H1 (cell line): ENCODE results near the gene HFM1. TPM values are rescaled to one million over a fixed set of nuclear protein-coding genes. Genes with fewer than 3 reads are reported as not detected.

Experiments used
- BACH1 ChIP-seq: IDR thresholded peaks from 2 replicates; pipeline ENCODE4 v1.6.1; 2012; ENCODE audit warnings: low read length, improper control_type of control experiment
- EP300 ChIP-seq, 2 experiments: IDR thresholded peaks; 1 replicate in 1 of 2; 2 replicates in 1 of 2; pipeline ENCODE4 v1.6.1; 2011 to 2012; ENCODE audit warnings: low read depth in 2 of 2, low read length in 2 of 2, mild to moderate bottlenecking in 2 of 2, borderline replicate concordance in 1 of 2, inconsistent platforms in 1 of 2, moderate library complexity in 1 of 2
- HDAC2 ChIP-seq, 2 experiments: fragments of 300-600 bp in 1 of 2; sonication (generic) in 1 of 2; IDR thresholded peaks; 2 replicates each; pipeline ENCODE4 v1.6.1; 2011 to 2012; ENCODE audit warnings: low read depth in 2 of 2, low read length in 2 of 2, mild to moderate bottlenecking in 2 of 2, moderate library complexity in 2 of 2, borderline replicate concordance in 1 of 2, inconsistent platforms in 1 of 2
- RFX5 ChIP-seq: IDR thresholded peaks from 2 replicates; pipeline ENCODE4 v1.6.1; 2011; ENCODE audit warnings: low read depth, low read length, improper control_type of control experiment, borderline replicate concordance
- SIN3A ChIP-seq, 2 experiments: IDR thresholded peaks in 1 of 2; conservative IDR thresholded peaks in 1 of 2; 2 replicates each; pipeline ENCODE4 v1.6.1; 2011 to 2012; ENCODE audit warnings: low read length in 2 of 2, improper control_type of control experiment in 1 of 2, low read depth in 1 of 2, mild to moderate bottlenecking in 1 of 2
- SUZ12 ChIP-seq: fragments of 200-600 bp; sonication (generic); IDR thresholded peaks from 2 replicates; pipeline ENCODE4 v1.6.1; 2012; ENCODE audit warnings: mild to moderate bottlenecking, inconsistent platforms, low read length, moderate library complexity, mixed read lengths
- YY1 ChIP-seq: IDR thresholded peaks from 2 replicates; pipeline ENCODE4 v1.6.1; 2011; ENCODE audit warnings: low read depth, mild to moderate bottlenecking, low read length
- polyA plus RNA-seq, 7 experiments: library from polyadenylated mRNA; depleted of rRNA in 3 of 7; stranded (reverse) in 5 of 7; unstranded in 2 of 7; fragments of >200 nt in 5 of 7; fragments of 200-250 nt in 2 of 7; gene quantifications; 1 replicate in 5 of 7; 2 replicates in 1 of 7; 4 replicates in 1 of 7; pipeline versions ENCODE4 v1.2.1 to v1.2.3, GENCODE V29; 2011 to 2013; ENCODE audit warnings: missing spikeins in 2 of 7, mixed read lengths in 2 of 7
- total RNA-seq: library from RNA; stranded (reverse); fragmentation: NEBNext Ultra II Directional; extraction: Animal tissue kit (Norgen Biotek cat#: 25700); gene quantifications from 2 replicates; pipeline ENCODE4 v1.2.1, GENCODE V29; 2021
- TF ChIP-seq, protein P1 (sequence below): IDR thresholded peaks from 2 replicates; pipeline ENCODE4 v1.6.1; 2012; ENCODE audit warnings: inconsistent platforms

The HFM1 gene
- total and polyA plus RNA-seq, 2 of the 8 experiments (the other 6 are each of a cell fraction or from before 2014, with no cell fraction given) = 0.23 to 1.2 TPM

DNA sequence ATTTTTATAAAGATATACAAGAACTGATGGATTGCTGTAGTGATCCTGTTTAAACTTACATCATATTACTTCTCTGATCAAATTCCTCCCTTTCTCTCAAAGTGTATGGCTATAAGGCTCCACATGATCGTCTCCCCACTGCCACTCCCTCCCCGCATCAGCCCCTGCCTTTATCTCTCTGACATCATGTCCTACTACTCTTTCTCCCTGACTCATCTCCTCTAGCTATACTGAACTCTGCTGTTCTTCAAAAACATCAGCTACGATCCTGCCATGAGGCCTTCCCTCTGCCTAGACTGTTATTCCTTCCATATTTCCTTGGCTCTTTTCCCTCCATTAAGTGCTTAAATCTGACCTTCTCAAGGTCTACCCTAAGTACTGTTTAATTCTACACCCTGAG is 22.8 kb downstream of the HFM1 start (continued):
- TF ChIP-seq HDAC2 (IDR thresholded peaks at IDR 0.05; ENCODE audit: borderline replicate concordance in 1 of 2, low read depth in 2 of 2, low read length in 2 of 2) (no peak), RFX5 (no peak), SIN3A (conservative IDR thresholded peaks at IDR 0.05 in 1 of 2, IDR thresholded peaks at IDR 0.05 in 1 of 2; ENCODE audit: low read depth in 1 of 2, low read length in 2 of 2) (no peak), YY1 (no peak), EP300 (IDR thresholded peaks at IDR 0.05; ENCODE audit: borderline replicate concordance in 1 of 2, low read depth in 2 of 2, low read length in 2 of 2) (no peak), BACH1 (no peak), SUZ12 (no peak)
- TF ChIP-seq, protein P1, sequence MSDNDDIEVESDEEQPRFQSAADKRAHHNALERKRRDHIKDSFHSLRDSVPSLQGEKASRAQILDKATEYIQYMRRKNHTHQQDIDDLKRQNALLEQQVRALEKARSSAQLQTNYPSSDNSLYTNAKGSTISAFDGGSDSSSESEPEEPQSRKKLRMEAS = no peak
